Ascending aorta (tissue), 2 donors: ENCODE results near the gene HACD2. TPM values are rescaled to one million over a fixed set of nuclear protein-coding genes. Genes with fewer than 3 reads are reported as not detected.

Experiments used
- DNase-seq, 2 donors: peaks; one replicate each; pipeline ENCODE4 v3.0.0-alpha.2; 2019; ENCODE audit warnings: low spot score in 2 of 2
- H3K27ac ChIP-seq, 2 donors: fragments of 200-600 bp; sonication (generic); one replicate each; pipeline ENCODE4 v1.5.1; 2016 to 2017; ENCODE audit warnings: mild to moderate bottlenecking in 1 of 2
- H3K27me3 ChIP-seq: fragments of 200-600 bp; sonication (generic); one replicate; pipeline ENCODE4 v1.5.1; 2017
- H3K36me3 ChIP-seq, 2 donors: fragments of 200-600 bp; sonication (generic); one replicate each; pipeline ENCODE4 v1.5.1; 2016
- H3K4me1 ChIP-seq, 2 donors: fragments of 200-600 bp; sonication (generic); one replicate each; pipeline ENCODE4 v1.5.1; 2016 to 2017; ENCODE audit warnings: mild to moderate bottlenecking in 1 of 2
- H3K4me3 ChIP-seq, 2 donors: fragments of 200-600 bp; sonication (generic); one replicate each; pipeline ENCODE4 v1.5.1; 2016 to 2017; ENCODE audit warnings: mild to moderate bottlenecking in 1 of 2
- H3K9me3 ChIP-seq, 2 donors: fragments of 200-600 bp; sonication (generic); one replicate each; pipeline ENCODE4 v1.5.1; 2016
- intact Hi-C: fragments of 100-400 bp; cut with DNase I; formaldehyde crosslinking; loops from one replicate; pipeline ENCODE4 v1.15.1; 2023
- total RNA-seq: library from RNA; depleted of rRNA; stranded (reverse); fragments of >200 nt; gene quantifications from one replicate; pipeline ENCODE4 v1.1.0, GENCODE V29; 2016
- TF ChIP-seq, protein P1 (sequence below), 3 experiments: fragments of 200-600 bp in 2 of 3; fragments of 450-650 bp in 1 of 3; sonication (generic) in 2 of 3; IDR thresholded peaks; one replicate each; pipeline ENCODE4 v1.5.1; 2016 to 2019; ENCODE audit warnings: antibody characterized with exemption in 3 of 3, mild to moderate bottlenecking in 1 of 3, moderate library complexity in 1 of 3

The HACD2 gene
- total RNA-seq, 1 donor from 2014 or later: 10.2 TPM

DNA sequence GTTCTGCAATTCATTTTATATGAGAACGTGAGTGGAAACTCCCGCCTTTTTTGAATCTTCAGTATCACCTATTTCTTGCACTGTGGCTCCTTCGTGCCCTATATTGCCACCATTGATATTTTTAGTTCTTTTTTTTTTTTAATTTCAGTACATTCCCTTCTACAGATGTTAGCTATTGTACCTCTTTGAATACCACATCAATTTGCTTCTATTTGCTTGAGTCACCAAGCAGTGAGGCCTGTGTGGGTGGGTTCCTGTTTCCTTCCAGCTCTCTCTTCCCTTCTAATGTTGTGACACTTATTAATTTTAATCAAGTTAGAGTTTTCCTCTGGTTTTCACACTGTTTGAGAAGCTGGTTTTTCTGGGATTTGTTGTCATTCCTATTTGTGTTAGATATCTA lies 8.7 kb downstream of the HACD2 start:
- H3K9me3 ChIP-seq: no peaks in the 10 kb centered on the region
- no peak overlapping the region for H3K4me3 ChIP-seq
- TF ChIP-seq, protein P1, sequence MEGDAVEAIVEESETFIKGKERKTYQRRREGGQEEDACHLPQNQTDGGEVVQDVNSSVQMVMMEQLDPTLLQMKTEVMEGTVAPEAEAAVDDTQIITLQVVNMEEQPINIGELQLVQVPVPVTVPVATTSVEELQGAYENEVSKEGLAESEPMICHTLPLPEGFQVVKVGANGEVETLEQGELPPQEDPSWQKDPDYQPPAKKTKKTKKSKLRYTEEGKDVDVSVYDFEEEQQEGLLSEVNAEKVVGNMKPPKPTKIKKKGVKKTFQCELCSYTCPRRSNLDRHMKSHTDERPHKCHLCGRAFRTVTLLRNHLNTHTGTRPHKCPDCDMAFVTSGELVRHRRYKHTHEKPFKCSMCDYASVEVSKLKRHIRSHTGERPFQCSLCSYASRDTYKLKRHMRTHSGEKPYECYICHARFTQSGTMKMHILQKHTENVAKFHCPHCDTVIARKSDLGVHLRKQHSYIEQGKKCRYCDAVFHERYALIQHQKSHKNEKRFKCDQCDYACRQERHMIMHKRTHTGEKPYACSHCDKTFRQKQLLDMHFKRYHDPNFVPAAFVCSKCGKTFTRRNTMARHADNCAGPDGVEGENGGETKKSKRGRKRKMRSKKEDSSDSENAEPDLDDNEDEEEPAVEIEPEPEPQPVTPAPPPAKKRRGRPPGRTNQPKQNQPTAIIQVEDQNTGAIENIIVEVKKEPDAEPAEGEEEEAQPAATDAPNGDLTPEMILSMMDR (IDR thresholded peaks at IDR 0.05): no peak
- no peaks in the 10 kb centered on the region for H3K4me1 ChIP-seq
- no peak for DNase-seq
- intact Hi-C loops: no loop called here
- no peak overlapping the region for H3K27ac ChIP-seq
- H3K36me3 ChIP-seq: peaks cover 0 to 3% of the 10 kb centered on the region in 2 donors
- H3K27me3 ChIP-seq: no peaks in the 10 kb centered on the region

GRCh38 chr3:123571973-123572365 lies 12.9 kb downstream of the HACD2 start:
- no peaks in the 10 kb centered on the region for H3K36me3 ChIP-seq
- no peak overlapping the region for H3K27ac ChIP-seq
- no peaks in the 10 kb centered on the region for H3K27me3 ChIP-seq
- H3K4me3 ChIP-seq: no peak overlapping the region
- DNase-seq: no peak
- H3K9me3 ChIP-seq: no peaks in the 10 kb centered on the region
- no peaks in the 10 kb centered on the region for H3K4me1 ChIP-seq
- intact Hi-C loops: no loop called here
- TF ChIP-seq, protein P1 (IDR thresholded peaks at IDR 0.05): no peak

DNA sequence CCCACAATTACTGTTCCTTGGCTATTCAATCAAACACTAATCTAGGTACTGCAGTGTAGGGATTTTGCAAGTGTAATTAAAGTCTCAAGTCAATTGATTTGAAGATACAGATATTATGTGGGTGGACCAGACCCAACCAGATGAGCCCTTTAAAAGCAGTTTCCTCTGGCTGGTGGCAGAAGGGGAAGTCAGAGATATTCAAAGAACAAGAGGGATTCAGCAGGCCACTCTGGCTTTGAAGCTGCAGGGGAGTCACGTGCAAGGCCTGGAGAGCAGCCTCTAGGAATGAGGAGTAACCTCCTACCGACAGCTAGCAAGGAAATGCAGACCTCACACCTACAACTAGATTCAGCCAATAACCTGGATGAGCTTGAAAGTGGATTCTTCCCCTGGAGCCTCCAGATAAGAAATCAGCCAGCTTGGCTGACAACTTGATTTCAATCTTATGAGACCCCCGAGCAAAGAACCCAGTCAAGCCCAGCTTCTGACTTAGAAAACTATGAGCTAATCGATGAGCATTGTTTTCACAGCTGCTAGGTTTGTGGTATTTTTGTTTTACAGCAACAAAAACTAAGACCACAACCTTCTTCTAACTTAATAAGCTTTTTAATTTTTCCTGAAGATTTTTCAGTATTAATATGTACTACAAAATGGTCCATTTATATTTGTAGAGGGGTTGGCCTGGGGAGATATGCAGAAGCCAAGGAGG lies 13.4 kb downstream of the HACD2 start:
- Histone ChIP-seq H3K9me3 (no peaks in the 10 kb centered on the region), H3K4me3 (no peak overlapping the region), H3K27ac (no peak overlapping the region), H3K4me1 (no peaks in the 10 kb centered on the region), H3K36me3 (no peaks in the 10 kb centered on the region), H3K27me3 (no peaks in the 10 kb centered on the region)
- intact Hi-C loops: no loop called here
- TF ChIP-seq, protein P1 (IDR thresholded peaks at IDR 0.05): no peak
- no peak for DNase-seq

DNA sequence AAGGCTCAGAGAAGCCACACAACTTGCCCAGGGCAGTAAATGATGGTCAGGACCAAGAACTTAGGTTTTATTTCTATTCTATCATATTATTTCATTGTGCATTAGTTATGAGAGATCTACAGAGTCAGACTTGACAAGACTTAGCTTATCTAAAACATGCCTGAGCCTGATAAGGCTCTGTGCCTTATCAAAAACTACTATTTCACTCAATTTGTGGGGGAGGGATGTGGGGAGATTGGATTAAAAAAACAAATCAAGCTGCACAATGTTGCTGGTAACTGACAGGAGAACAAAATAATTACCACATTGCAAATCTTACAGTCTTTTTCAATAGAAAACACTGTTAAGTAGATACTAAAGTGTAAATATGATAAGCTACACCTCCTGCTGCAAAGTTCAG lies 16.0 kb downstream of the HACD2 start:
- H3K27ac ChIP-seq: no peak overlapping the region
- TF ChIP-seq, protein P1 (IDR thresholded peaks at IDR 0.05): no peak
- intact Hi-C loops: no loop called here
- H3K4me1 ChIP-seq: no peaks in the 10 kb centered on the region
- no peaks in the 10 kb centered on the region for H3K36me3 ChIP-seq
- H3K27me3 ChIP-seq: no peaks in the 10 kb centered on the region
- no peak overlapping the region for H3K4me3 ChIP-seq
- DNase-seq: no peak
- no peaks in the 10 kb centered on the region for H3K9me3 ChIP-seq

- DNase-seq: no peak
- Histone ChIP-seq H3K27me3 (no peaks in the 10 kb centered on the region), H3K9me3 (no peaks in the 10 kb centered on the region), H3K4me1 (no peaks in the 10 kb centered on the region), H3K36me3 (no peaks in the 10 kb centered on the region), H3K27ac (no peak overlapping the region), H3K4me3 (no peak overlapping the region)
- TF ChIP-seq, protein P1 (IDR thresholded peaks at IDR 0.05): no peak
- intact Hi-C loops: no loop called here
Observed at GRCh38 chr3:123568034-123568433, 16.8 kb downstream of the HACD2 start.

DNA sequence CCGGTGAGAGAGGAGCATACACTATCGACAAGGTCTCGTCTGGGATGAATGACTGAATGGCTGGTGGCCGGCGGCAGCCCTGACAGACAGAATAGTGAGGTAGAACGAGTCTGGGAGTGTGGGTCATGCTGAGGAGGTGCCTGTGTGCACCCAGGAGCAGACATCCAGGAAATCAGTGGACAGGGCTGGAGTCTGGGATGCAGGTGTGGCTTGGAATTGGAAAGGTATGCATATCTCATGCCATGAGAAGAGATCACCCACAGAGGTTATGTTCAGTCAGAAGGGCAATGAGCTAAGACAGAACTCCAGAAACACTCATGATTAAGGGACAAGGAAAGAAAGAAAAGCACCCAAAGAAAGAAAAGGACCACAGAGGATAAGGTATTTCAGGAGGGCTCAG lies 20.8 kb downstream of the HACD2 start:
- no peak overlapping the region for H3K4me3 ChIP-seq
- TF ChIP-seq, protein P1 (IDR thresholded peaks at IDR 0.05): no peak
- no peaks in the 10 kb centered on the region for H3K9me3 ChIP-seq
- no peak overlapping the region for H3K27ac ChIP-seq
- DNase-seq: no peak
- no peaks in the 10 kb centered on the region for H3K36me3 ChIP-seq
- no peaks in the 10 kb centered on the region for H3K27me3 ChIP-seq
- no peaks in the 10 kb centered on the region for H3K4me1 ChIP-seq
- intact Hi-C loops: no loop called here
